Muscle layer of duodenum (tissue), 2 donors: ENCODE data around the gene ZFP3.

Source experiments
- H3K27ac ChIP-seq: one replicate; pipeline ENCODE4 v1.7.0; 2013; ENCODE audit warnings: mild to moderate bottlenecking, low read length
- H3K27me3 ChIP-seq: one replicate; pipeline ENCODE4 v1.7.0; 2013; ENCODE audit warnings: low read depth, mild to moderate bottlenecking, control low read depth, low read length
- H3K36me3 ChIP-seq, 2 donors: one replicate each; pipeline ENCODE4 v1.7.0; 2013; ENCODE audit warnings: low read length in 2 of 2, control low read depth in 1 of 2, mild to moderate bottlenecking in 1 of 2; ENCODE audit not compliant: insufficient read depth in 2 of 2, control insufficient read depth in 1 of 2
- H3K4me1 ChIP-seq, 2 donors: one replicate each; pipeline ENCODE4 v1.7.0; 2013; ENCODE audit warnings: low read length in 2 of 2, mild to moderate bottlenecking in 2 of 2, control low read depth in 1 of 2, moderate library complexity in 1 of 2; ENCODE audit not compliant: insufficient read depth in 2 of 2, control insufficient read depth in 1 of 2
- H3K4me3 ChIP-seq, 2 donors: one replicate each; pipeline ENCODE4 v1.7.0; 2013; ENCODE audit warnings: low read length in 2 of 2, low read depth in 1 of 2, mild to moderate bottlenecking in 1 of 2
- H3K9me3 ChIP-seq, 2 donors: one replicate each; pipeline ENCODE4 v1.7.0; 2013; ENCODE audit warnings: low read length in 2 of 2, control low read depth in 1 of 2, mild to moderate bottlenecking in 1 of 2; ENCODE audit not compliant: control insufficient read depth in 1 of 2
- donor health status: healthy.

Gene ZFP3

GRCh38 chr17:5080591-5080990 is 2.3 kb downstream of the ZFP3 start:
- Histone ChIP-seq H3K4me1 (peaks cover 9 to 21% of the 10 kb centered on the region in 2 donors), H3K36me3 (peaks cover 0 to 30% of the 10 kb centered on the region in 2 donors), H3K27me3 (no peaks in the 10 kb centered on the region), H3K9me3 (peaks cover under 1 to 17% of the 10 kb centered on the region in 2 donors), H3K27ac (no peak overlapping the region), H3K4me3 (no peak overlapping the region)

GRCh38 chr17:5092218-5093010 is 14.1 kb downstream of the ZFP3 start:
- Histone ChIP-seq H3K27me3 (no peaks in the 10 kb centered on the region), H3K36me3 (peaks cover 36 to 67% of the 10 kb centered on the region in 2 donors), H3K27ac (no peak overlapping the region), H3K4me3 (peak overlapping the region in 1 of 2 donors; percentile 48), H3K9me3 (peaks cover 75 to 92% of the 10 kb centered on the region in 2 donors), H3K4me1 (peaks cover 0 to 7% of the 10 kb centered on the region in 2 donors)

DNA sequence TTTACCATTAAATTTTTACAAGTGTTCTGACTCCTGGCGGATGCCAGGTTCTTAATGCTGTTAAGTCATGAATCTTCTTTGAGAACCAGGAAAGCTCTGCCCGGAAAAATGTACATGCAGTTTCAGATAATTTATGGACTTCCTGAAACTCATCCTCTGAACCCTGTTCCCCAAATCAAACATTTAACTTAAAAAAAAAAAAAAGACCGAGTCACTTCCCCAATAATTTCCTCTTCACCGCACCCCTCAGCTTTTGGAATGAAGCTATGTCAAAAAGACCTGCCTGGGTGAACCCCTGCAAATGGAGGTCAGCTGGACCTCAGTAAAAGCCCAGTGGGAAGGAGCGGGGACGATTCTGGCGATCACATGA is 18.4 kb downstream of the ZFP3 start:
- H3K27ac ChIP-seq: no peak overlapping the region
- peak overlapping the region; percentile 63 to 73 for H3K4me3 ChIP-seq
- peaks cover 41 to 51% of the 10 kb centered on the region in 2 donors for H3K9me3 ChIP-seq
- H3K27me3 ChIP-seq: no peaks in the 10 kb centered on the region
- H3K36me3 ChIP-seq: peaks cover 6 to 24% of the 10 kb centered on the region in 2 donors
- peaks cover 0 to 11% of the 10 kb centered on the region in 2 donors for H3K4me1 ChIP-seq

- Histone ChIP-seq H3K27ac (no peak overlapping the region), H3K36me3 (peaks cover 3 to 18% of the 10 kb centered on the region in 2 donors), H3K4me3 (peak overlapping the region; percentile 63 to 73), H3K4me1 (peaks cover 0 to 11% of the 10 kb centered on the region in 2 donors), H3K27me3 (no peaks in the 10 kb centered on the region), H3K9me3 (peaks cover 35 to 46% of the 10 kb centered on the region in 2 donors)
Observed at GRCh38 chr17:5097101-5097834, 19.0 kb downstream of the ZFP3 start.

- H3K9me3 ChIP-seq: peaks cover 15 to 26% of the 10 kb centered on the region in 2 donors
- H3K4me1 ChIP-seq: peaks cover 0 to 11% of the 10 kb centered on the region in 2 donors
- H3K36me3 ChIP-seq: no peaks in the 10 kb centered on the region
- H3K4me3 ChIP-seq: no peak overlapping the region
- H3K27me3 ChIP-seq: no peaks in the 10 kb centered on the region
- H3K27ac ChIP-seq: no peak overlapping the region
Observed at GRCh38 chr17:5099271-5099670, 21.0 kb downstream of the ZFP3 start.

DNA sequence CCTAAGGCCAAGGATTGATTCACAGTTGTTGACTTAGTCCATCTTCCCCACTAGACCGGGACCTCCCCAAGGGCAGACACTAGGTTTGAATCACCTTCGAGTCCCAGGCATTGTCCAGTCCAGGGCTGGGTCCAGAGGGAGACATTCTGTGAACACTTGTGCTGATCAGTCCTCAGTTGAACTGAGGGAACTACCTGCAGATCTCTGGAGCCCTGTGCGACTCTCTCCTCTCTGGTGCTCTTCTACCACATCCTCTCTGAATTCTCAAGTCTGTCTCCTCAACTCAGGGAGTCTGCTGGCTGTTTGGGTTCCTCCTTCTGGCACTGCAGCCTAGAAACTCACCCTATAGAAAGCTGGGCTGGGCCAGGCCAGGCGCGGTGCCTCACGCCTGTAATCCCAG is 22.6 kb downstream of the ZFP3 start:
- H3K27ac ChIP-seq: no peak overlapping the region
- peaks cover 3 to 12% of the 10 kb centered on the region in 2 donors for H3K9me3 ChIP-seq
- H3K4me3 ChIP-seq: no peak overlapping the region
- H3K4me1 ChIP-seq: peaks cover 0 to 11% of the 10 kb centered on the region in 2 donors
- no peaks in the 10 kb centered on the region for H3K27me3 ChIP-seq
- peaks cover 2 to 5% of the 10 kb centered on the region in 2 donors for H3K36me3 ChIP-seq

GRCh38 chr17:5110816-5111215 is 32.5 kb downstream of the ZFP3 start:
- peaks cover 0 to 10% of the 10 kb centered on the region in 2 donors for H3K4me1 ChIP-seq
- no peak overlapping the region for H3K27ac ChIP-seq
- H3K9me3 ChIP-seq: no peaks in the 10 kb centered on the region
- H3K27me3 ChIP-seq: peaks cover 3% of the 10 kb centered on the region
- peaks cover 19 to 24% of the 10 kb centered on the region in 2 donors for H3K36me3 ChIP-seq
- peak overlapping the region; percentile 86 to 99 for H3K4me3 ChIP-seq

- peaks cover 10% of the 10 kb centered on the region for H3K27me3 ChIP-seq
- H3K9me3 ChIP-seq: no peaks in the 10 kb centered on the region
- H3K36me3 ChIP-seq: peaks cover 14 to 19% of the 10 kb centered on the region in 2 donors
- H3K4me3 ChIP-seq: peak within 1 kb of the TSS; percentile 86 to 99
- H3K27ac ChIP-seq: peak within 1 kb of the TSS; percentile 77
- H3K4me1 ChIP-seq: peaks cover 0 to 10% of the 10 kb centered on the region in 2 donors
Observed at GRCh38 chr17:5111402-5112204, 33.3 kb downstream of the ZFP3 start, which contains the start of gene ZNF232. Gene ZNF232 (minus strand): TSS chr17:5111878. CDS start chr17:5111822, 56 bp downstream.

DNA sequence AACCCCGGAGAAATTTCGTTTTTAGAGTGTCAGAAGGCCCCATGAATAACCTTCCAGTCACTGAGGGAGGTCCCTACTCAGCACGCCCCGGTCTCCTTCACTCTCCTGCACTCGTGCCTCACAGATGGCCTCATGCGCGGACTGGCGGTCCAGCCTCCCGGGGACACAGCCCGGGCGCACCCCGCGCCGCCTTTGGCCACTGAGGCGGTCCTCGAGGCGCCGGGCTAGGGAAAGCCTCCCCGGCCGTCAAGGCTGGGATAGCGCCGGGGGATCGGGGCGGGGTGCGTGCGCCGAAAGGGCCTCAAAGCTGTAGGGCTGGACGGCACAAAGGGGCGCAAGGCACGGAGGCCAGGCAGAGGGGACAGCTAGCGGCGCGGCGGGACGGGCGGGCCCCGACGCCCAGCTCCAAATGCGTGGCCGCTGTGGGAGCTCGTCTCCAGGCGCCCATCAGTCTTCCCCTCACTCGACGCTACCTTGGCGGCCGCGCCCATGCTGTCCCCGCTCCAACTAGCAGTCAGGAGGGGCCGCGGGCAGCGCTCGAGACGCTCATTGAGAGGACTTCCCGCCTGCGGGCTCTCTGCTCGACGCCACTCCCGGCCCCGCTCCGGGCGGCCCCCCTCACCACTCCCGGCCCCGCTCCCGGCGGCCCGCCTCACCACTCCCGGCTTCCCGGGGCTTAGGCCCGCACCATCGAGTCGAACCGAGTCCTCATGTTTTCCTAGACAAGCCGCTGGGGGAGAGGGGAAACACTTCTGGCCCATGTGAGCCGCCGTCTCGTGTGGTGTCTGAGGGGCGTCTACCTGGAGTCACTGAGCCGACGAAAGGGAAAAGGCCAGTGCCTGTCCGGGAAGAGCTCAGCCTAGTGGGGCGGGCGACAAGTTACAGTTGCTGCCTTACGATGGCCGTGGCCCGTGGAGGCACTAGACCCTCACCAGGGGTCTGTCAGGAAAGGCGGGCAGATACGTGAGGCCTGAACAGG is 37.7 kb downstream of the ZFP3 start, which contains the start of gene USP6:
Gene USP6 (plus strand): TSS at position 360 of the 979 bp plus-strand sequence. CDS start 14,336 bp downstream, outside the sequence.
- Histone ChIP-seq H3K36me3 (no peaks in the 10 kb centered on the region), H3K9me3 (no peaks in the 10 kb centered on the region), H3K27me3 (peaks cover 10% of the 10 kb centered on the region), H3K4me1 (peaks cover 0 to 2% of the 10 kb centered on the region in 2 donors), H3K4me3 (no peak within 1 kb of the TSS), H3K27ac (no peak within 1 kb of the TSS)

DNA sequence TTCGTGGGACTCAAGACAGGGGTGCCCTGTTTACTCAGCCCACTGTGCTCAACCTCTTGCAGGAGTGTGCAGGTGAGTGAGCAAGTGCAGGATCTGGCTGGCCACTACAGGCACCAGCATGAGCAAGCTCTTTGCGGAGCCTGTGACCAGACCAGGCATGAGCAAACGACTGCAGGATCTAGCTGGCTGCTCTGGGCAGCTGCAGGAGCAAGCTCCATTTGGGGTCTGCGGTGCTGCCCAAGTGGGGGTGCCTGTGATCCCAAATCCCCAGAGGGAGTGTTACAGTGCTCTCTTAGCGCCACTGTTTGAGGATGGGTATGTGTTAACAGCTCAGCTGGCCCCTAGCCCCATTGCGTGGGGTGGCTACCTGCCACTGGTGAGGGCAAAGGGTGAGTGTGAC is 40.0 kb downstream of the ZFP3 start:
- Histone ChIP-seq H3K27me3 (peaks cover 10% of the 10 kb centered on the region), H3K9me3 (no peaks in the 10 kb centered on the region), H3K4me1 (peaks cover 0 to 5% of the 10 kb centered on the region in 2 donors), H3K27ac (no peak overlapping the region), H3K36me3 (no peaks in the 10 kb centered on the region), H3K4me3 (no peak overlapping the region)
